GM20431 (cell line): ENCODE data around the gene TMEM125.

Experiments
- in situ Hi-C: fragments of 300-500 bp; cut with MseI, MboI; formaldehyde crosslinking; loops from one replicate; pipeline ENCODE4 v1.15.0; 2020; ENCODE audit warnings: low sequenced_read_pairs; ENCODE audit not compliant: unreplicated experiment

Gene TMEM125

GRCh38 chr1:43322506-43322905 lies 52.7 kb downstream of the TMEM125 start:
- in situ Hi-C loops, result no loop called here
